Measurements from ENCODE around the gene LRRC25. TPM values are rescaled to one million over a fixed set of nuclear protein-coding genes. Genes with fewer than 3 reads are reported as not detected.

Gene LRRC25
- total RNA-seq, 1 experiment from 2014 or later = not detected

DNA sequence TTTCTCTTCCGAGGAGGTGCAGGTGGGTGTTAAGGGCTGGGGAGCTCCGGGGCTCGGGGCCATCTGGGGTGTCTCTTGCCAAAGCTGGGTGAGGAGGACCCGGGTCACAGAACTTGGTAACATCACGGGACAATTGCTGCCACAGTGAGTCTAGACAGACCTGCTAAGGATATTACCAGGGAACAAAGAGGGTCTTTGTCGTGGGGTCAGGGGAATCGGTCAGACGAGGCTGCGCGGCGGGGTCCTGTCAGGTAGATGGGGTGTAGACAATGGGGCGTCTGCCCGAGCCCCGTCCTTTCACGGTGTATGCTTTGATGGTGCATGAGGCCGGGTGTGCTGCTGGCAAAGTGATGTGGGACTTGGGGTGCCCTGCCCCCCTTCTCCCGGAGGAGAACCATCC is 49.3 kb downstream of the LRRC25 start:
- DNase-seq (ENCODE audit: low read depth) = no peak

- DNase-seq (ENCODE audit: low read depth) = no peak
Observed at GRCh38 chr19:18346091-18346490, 51.3 kb downstream of the LRRC25 start.

- no peak for DNase-seq (ENCODE audit: low read depth)
Observed at GRCh38 chr19:18345296-18345695, 52.1 kb downstream of the LRRC25 start.

DNA sequence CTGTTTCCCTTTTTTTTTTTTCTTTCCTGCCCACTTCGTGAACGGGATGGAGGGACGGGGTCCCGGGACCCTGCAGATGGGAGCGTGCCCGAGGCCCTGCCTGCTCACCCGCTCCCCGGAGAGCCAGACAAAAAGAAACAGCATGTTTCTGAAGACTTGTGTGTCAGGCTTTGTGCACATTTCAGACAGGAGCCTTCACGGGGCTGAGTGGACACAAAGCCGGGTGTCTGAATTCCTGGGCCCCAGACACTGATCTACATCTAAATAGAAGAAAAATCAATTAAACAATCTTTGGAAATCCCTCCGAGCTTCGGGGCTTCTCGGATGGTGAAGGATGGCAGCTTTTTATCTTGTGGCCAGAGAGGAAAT is 52.9 kb downstream of the LRRC25 start:
- no peak for DNase-seq (ENCODE audit: low read depth)

DNA sequence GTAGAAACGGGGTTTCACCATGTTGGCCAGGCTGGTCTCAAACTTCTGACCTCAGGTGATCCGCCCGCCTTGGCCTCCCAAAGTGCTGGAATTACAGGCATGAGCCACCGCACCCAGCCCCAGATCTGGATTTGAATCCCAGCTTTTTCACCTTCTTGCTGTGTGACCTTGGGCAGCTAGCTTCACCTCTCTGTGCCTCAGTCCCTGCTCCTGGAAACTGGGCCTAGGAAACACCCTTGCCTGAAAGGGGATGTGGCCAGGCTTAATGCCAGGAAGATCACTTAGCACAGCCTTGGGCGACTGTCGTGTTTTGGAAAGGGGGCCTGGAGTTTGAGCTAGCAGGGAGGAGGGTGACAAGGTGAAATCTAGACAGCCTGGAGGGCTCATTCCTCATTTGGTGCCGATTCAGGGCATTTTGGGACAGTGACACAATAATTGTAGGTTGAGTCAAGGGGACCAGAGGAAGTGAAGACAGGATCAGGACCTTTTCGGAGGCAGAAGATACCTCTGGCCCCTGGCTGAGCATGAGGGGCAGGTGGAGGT is 55.3 kb downstream of the LRRC25 start:
- no peak for DNase-seq (ENCODE audit: low read depth)

Other genes starting within 250 kb of the LRRC25 start
- gene PIK3R2, start 244.5 kb downstream of the LRRC25 start, total RNA-seq (2014; rRNA removed; shearing (Covaris generic)) = 11.3 and 11.7 TPM in 2 replicates
- 56.0 and 69.6 TPM in 2 replicates for gene IFI30, start 223.8 kb downstream of the LRRC25 start, total RNA-seq (2014; rRNA removed; shearing (Covaris generic))
- 18.6 and 23.5 TPM in 2 replicates for gene MPV17L2, start 204.4 kb downstream of the LRRC25 start, total RNA-seq (2014; rRNA removed; shearing (Covaris generic))
- 1.7 and 3.6 TPM in 2 replicates for gene RAB3A, start 193.6 kb downstream of the LRRC25 start, total RNA-seq (2014; rRNA removed; shearing (Covaris generic))
- gene PDE4C, start 171.2 kb downstream of the LRRC25 start, total RNA-seq (2014; rRNA removed; shearing (Covaris generic)) = 0.10 and 0.60 TPM in 2 replicates
- gene IQCN, start 123.2 kb downstream of the LRRC25 start, total RNA-seq (2014; rRNA removed; shearing (Covaris generic)) = 0.29 and 0.36 TPM in 2 replicates
- 22.0 and 60.8 TPM in 2 replicates for gene JUND, start 116.0 kb downstream of the LRRC25 start, total RNA-seq (2014; rRNA removed; shearing (Covaris generic))
- 385 and 496 TPM in 2 replicates for gene LSM4, start 74.5 kb downstream of the LRRC25 start, total RNA-seq (2014; rRNA removed; shearing (Covaris generic))
- gene PGPEP1, start 57.0 kb downstream of the LRRC25 start, total RNA-seq (2014; rRNA removed; shearing (Covaris generic)) = 10.7 and 11.9 TPM in 2 replicates
- gene GDF15, start 11.5 kb downstream of the LRRC25 start, total RNA-seq (2014; rRNA removed; shearing (Covaris generic)) = 1.4 and 1.6 TPM in 2 replicates
- gene SSBP4, start 21.8 kb upstream of the LRRC25 start, total RNA-seq (2014; rRNA removed; shearing (Covaris generic)) = 25.1 and 38.9 TPM in 2 replicates
- gene ISYNA1, start 40.5 kb upstream of the LRRC25 start, total RNA-seq (2014; rRNA removed; shearing (Covaris generic)) = 9.9 and 20.9 TPM in 2 replicates
- 6.5 and 7.2 TPM in 2 replicates for gene ELL, start 124.4 kb upstream of the LRRC25 start, total RNA-seq (2014; rRNA removed; shearing (Covaris generic))
- gene FKBP8, start 146.0 kb upstream of the LRRC25 start, total RNA-seq (2014; rRNA removed; shearing (Covaris generic)) = 172 and 199 TPM in 2 replicates
- gene KXD1, start 160.2 kb upstream of the LRRC25 start, total RNA-seq (2014; rRNA removed; shearing (Covaris generic)) = 159 TPM in 2 replicates
- 1,359 and 2,003 TPM in 2 replicates for gene UBA52, start 174.2 kb upstream of the LRRC25 start, total RNA-seq (2014; rRNA removed; shearing (Covaris generic))
- gene REX1BD, start 191.2 kb upstream of the LRRC25 start, total RNA-seq (2014; rRNA removed; shearing (Covaris generic)) = 84.0 and 117 TPM in 2 replicates
- 2.0 and 2.8 TPM in 2 replicates for gene CRLF1, start 209.2 kb upstream of the LRRC25 start, total RNA-seq (2014; rRNA removed; shearing (Covaris generic))
- gene TMEM59L, start 215.2 kb upstream of the LRRC25 start, total RNA-seq (2014; rRNA removed; shearing (Covaris generic)) = not detected in 2 replicates
- 3.0 and 7.5 TPM in 2 replicates for gene KLHL26, start 239.4 kb upstream of the LRRC25 start, total RNA-seq (2014; rRNA removed; shearing (Covaris generic))